GM10266 (cell line): Measurements from ENCODE around the gene C19orf81.

Experiments
- DNase-seq: peaks from one replicate; pipeline ENCODE4 v3.0.0; 2012; ENCODE audit errors: extremely low spot score
- TF ChIP-seq, protein P1 (sequence below): IDR thresholded peaks from 2 replicates; pipeline ENCODE4 v1.5.1; 2012; ENCODE audit warnings: mild to moderate bottlenecking, low read depth; ENCODE audit not compliant: control insufficient read depth, insufficient read depth; ENCODE audit errors: missing control alignments

Gene C19orf81

DNA sequence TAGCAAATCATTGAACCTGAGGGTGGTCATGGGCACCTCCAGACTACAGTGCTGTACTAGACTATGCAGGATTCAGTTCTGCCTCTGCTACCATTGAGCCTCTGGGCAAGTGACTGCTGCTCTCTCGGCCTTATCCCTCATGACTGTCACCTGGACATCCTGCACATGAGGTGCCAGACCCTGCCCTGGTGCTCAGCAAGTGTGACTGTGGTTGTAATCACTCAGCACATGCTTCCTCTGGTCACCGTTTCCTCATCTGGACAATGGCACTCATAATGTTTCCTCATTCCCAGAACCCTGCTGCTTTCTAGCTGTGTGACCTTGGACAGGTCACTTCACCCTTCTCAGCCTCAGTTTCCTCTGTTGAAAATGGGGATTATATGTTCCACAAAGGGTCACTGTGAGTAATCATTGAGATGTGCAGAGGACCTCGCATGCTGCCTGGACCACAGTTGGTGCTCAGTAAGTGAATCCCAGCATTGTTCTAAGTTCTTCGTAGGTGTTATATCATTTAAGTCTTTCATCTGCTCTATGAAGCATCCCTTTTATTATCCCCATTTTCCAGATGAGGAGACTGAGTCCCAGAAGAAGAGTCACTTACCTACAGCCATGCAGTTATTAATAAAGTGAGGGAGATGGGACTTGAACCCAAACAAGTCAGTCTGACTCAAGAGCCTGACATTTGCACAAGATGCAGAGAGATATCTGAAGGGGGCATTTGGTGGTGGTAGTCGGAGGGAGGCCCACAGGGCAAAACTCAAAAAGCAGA lies 12.7 kb upstream of the C19orf81 start:
- TF ChIP-seq, protein P1, sequence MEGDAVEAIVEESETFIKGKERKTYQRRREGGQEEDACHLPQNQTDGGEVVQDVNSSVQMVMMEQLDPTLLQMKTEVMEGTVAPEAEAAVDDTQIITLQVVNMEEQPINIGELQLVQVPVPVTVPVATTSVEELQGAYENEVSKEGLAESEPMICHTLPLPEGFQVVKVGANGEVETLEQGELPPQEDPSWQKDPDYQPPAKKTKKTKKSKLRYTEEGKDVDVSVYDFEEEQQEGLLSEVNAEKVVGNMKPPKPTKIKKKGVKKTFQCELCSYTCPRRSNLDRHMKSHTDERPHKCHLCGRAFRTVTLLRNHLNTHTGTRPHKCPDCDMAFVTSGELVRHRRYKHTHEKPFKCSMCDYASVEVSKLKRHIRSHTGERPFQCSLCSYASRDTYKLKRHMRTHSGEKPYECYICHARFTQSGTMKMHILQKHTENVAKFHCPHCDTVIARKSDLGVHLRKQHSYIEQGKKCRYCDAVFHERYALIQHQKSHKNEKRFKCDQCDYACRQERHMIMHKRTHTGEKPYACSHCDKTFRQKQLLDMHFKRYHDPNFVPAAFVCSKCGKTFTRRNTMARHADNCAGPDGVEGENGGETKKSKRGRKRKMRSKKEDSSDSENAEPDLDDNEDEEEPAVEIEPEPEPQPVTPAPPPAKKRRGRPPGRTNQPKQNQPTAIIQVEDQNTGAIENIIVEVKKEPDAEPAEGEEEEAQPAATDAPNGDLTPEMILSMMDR, result no peak

DNA sequence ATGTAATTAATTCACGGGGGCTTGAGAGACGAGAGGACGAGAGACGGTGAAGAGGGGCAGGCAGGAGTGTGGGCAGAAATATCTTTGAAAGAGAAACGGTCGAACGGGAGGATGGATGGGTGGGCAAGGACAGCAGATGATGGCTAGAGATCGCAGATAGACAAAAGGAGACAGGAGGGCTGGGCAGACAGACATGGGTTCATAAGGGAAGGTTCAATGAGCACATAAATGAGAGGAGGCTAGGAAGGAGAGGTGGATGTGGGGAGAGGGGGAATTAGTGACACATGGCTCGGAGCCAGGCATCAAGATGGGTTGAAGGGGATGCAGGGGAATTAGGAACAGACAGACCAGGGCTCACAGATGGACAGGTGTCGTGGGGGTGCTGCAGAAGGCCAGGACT lies 10.6 kb upstream of the C19orf81 start:
- TF ChIP-seq, protein P1, result no peak
- no peak for DNase-seq

More for the DNA sequence above, 12.7 kb upstream of the C19orf81 start:
- no peak for DNase-seq

DNA sequence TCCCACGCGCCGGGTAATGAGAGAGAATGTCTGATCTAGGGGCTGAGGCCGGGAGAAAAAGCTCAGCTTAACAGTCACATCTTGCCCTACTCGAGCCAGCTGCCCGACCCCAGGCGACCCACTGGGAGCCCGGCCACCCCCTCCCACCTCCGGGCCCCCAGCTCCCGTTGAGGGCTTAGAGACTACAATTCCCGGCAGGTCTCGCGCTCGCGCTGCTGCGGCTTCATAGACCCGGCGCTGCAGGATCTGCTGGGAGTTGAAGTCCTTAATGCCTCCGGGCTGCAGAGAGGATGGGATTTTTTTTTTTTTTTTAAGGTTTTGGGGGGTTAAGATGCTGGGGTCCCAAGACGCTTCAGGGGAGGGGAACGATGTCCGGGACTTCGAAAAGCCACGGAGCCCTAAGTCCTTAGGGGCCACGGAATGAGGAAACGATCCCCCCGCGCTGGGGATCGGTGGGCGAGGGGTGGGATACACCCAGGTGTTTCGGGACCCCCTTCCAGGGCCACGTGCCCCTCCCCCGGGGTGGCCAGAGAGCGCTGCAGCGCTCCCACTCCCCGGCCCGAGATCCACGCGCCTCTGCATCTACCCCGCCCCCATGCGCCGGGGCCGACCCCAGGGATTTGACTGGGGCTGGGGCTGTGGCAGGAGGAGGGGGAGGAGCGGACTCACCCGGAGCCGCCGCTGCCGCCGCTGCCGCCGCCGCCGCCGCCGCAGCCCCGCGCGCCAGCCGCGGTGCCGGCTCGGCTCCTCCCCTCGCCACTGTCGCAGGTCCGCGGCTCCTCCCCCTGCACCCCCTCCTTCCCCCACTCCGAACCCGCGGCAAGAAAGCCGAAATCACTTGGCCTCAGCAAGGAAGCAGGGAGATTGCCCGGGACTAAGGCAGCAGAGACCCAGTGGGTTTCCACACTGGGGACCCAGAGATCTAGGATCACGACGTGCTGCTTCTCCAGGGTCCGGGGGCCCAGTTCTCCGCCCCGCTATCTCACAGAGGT lies 9.8 kb upstream of the C19orf81 start, which contains the start of gene SYT3:
SYT3 (minus strand) TSS at position 761 of the 992 bp plus-strand sequence. CDS start 2,470 bp downstream, outside the sequence.
- DNase-seq, result peak; percentile 79

DNA sequence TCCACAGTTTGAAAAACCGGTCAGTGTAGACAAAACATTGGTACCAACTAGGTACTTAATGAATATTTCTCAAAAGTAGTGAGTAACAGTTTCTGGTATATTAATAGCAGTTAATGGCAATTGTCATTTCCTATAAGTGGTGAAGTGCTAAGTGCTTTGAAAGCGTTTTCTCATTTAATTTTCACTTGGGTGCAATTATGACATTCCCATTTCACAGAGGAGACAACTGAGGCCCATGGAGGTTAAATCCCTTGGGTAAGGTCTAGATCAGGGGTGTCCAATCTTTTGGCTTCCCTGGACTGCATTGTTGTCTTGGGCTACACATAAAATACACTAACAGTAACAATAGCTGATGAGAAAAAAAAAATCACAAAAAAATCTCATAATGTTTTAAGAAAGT lies 8.9 kb upstream of the C19orf81 start:
- TF ChIP-seq, protein P1, result no peak
- DNase-seq, result no peak

More for the DNA sequence above, 9.8 kb upstream of the C19orf81 start, which contains the start of gene SYT3:
- TF ChIP-seq, protein P1, result no peak

DNA sequence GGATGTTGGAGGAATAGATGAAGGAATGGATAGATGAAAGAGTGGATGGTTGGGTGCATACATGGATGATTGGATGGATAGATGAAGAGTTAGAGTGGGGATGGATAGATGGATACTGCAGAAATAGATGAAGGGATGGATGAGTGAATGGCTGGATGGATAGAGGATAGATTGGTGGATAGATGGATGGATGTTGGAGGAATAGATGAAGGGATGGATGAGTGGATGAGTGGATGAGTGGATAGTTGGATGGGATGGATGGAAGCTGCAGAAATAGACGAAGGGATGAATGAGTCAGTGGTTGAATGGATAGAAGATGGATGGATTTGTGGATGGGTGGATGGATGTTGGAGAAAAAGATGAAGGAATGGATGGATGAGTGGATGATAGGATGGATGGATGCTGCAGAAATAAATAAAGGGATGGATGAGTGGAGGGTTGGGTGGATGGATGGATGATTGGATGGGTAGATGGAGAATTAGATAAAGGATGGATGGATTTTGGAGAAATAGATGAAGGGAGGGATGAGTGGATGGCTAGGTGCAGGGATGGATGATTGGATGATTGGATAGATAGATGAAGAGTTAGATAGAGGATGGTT lies 4.8 kb upstream of the C19orf81 start:
- TF ChIP-seq, protein P1, result no peak
- DNase-seq, result no peak

DNA sequence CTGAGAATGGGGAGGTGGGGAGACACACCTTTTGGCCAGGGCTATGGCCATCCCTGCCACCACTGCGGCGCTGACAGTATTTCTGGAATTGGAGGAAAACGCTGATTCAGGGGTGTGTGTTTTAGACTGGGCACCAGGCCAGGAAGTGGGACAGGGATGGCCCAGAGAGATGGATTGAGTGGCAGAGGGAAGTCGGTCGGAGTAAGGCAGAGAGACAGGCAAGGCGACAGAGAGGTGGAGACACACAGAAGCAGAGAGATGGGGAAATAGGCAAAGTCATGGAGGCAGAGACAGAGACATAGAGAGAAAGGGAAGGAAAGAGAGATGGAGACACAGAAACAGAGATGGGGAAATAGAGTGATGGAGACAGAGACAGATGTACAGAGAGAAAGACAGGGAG lies 4.1 kb upstream of the C19orf81 start:
- TF ChIP-seq, protein P1, result no peak

More for the DNA sequence above, 4.1 kb upstream of the C19orf81 start:
- no peak for DNase-seq
